Upper lobe of left lung (tissue), 4 donors: Measurements from ENCODE around the gene RPL35.

ENCODE experiments used
- EP300 ChIP-seq, 4 donors: sonication (generic); formaldehyde crosslinking; IDR thresholded peaks; one replicate each; pipeline ENCODE4 v1.5.1; 2017; ENCODE audit warnings: antibody characterized with exemption in 4 of 4, control low read depth in 2 of 4
- POLR2A ChIP-seq, 4 donors: fragments of 450-650 bp; IDR thresholded peaks; one replicate each; pipeline ENCODE4 v1.5.1; 2016 to 2017; ENCODE audit warnings: antibody characterized with exemption in 4 of 4, mild to moderate bottlenecking in 2 of 4
- POLR2AphosphoS5 ChIP-seq, 2 donors: sonication (generic); formaldehyde crosslinking; IDR thresholded peaks; one replicate each; pipeline ENCODE4 v1.5.1; 2017; ENCODE audit warnings: antibody characterized with exemption in 2 of 2
- TF ChIP-seq, protein P1 (sequence below), 6 experiments: fragments of 450-650 bp in 4 of 6; fragments of 200-600 bp in 2 of 6; sonication (generic) in 2 of 6; IDR thresholded peaks; one replicate each; pipeline ENCODE4 v1.5.1; 2016 to 2019; ENCODE audit warnings: antibody characterized with exemption in 6 of 6

DNA sequence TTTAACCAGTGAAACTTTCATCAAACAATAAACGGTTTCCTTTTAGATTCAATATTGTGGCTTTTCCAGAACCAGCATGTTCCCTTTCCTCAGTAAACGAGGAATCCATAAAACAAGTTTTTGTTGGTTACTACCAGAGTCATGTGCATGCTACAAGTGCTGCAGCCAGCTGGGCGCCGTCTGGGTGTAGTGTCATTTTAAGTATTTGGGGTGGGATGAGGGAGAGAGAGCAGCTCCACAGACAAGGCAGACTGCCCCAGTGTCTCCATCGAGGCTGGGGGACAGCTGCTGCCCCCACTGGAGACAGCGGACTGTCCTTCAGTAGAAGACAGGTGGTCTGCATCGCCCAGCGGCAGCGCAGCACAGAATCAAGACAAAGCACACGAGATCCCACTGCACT, 17.5 kb upstream of the RPL35 start:
- TF ChIP-seq, protein P1, sequence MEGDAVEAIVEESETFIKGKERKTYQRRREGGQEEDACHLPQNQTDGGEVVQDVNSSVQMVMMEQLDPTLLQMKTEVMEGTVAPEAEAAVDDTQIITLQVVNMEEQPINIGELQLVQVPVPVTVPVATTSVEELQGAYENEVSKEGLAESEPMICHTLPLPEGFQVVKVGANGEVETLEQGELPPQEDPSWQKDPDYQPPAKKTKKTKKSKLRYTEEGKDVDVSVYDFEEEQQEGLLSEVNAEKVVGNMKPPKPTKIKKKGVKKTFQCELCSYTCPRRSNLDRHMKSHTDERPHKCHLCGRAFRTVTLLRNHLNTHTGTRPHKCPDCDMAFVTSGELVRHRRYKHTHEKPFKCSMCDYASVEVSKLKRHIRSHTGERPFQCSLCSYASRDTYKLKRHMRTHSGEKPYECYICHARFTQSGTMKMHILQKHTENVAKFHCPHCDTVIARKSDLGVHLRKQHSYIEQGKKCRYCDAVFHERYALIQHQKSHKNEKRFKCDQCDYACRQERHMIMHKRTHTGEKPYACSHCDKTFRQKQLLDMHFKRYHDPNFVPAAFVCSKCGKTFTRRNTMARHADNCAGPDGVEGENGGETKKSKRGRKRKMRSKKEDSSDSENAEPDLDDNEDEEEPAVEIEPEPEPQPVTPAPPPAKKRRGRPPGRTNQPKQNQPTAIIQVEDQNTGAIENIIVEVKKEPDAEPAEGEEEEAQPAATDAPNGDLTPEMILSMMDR (IDR thresholded peaks at IDR 0.05), result no peak
- no peak for TF ChIP-seq POLR2AphosphoS5 (IDR thresholded peaks at IDR 0.05)
- no peak for TF ChIP-seq EP300 (IDR thresholded peaks at IDR 0.05)
- TF ChIP-seq POLR2A (IDR thresholded peaks at IDR 0.05), result no peak
